Caco-2 (cell line): ENCODE data around the gene SLC7A6OS. TPM values are rescaled to one million over a fixed set of nuclear protein-coding genes. Genes with fewer than 3 reads are reported as not detected.

Source experiments
- BruUV-seq: library from RNA; stranded (reverse); fragments of 400-500 nt; replicated peaks from 2 replicates; lab custom pipeline; 2021; lab: Mats Ljungman, UMichigan
- CTCF ChIA-PET: fragments of 300-600 bp; sonication (Branson Sonifier 250); formaldehyde crosslinking; loops from one replicate; lab custom pipeline; 2022; ENCODE audit warnings: antibody characterized with exemption; lab: Charles Lee
- POLR2A ChIA-PET: fragments of 300-600 bp; sonication (Branson Sonifier 250); formaldehyde crosslinking; loops from one replicate; lab custom pipeline; 2022; ENCODE audit warnings: antibody characterized with exemption; lab: Charles Lee
- DNase-seq, 2 experiments: peaks; one replicate each; pipeline versions ENCODE4 v3.0.0 to v3.0.0-alpha.2; 2020 to 2022
- H3K27me3 ChIP-seq: replicated peaks from 2 replicates; pipeline ENCODE4 v1.6.0; 2011; ENCODE audit warnings: low read length; ENCODE audit not compliant: control insufficient read depth, insufficient read depth
- H3K36me3 ChIP-seq: 2 replicates; pipeline ENCODE4 v1.5.1; 2011; ENCODE audit warnings: low read length; ENCODE audit not compliant: control insufficient read depth, insufficient read depth
- H3K4me1 ChIP-seq: fragments of 250-450 bp; sonication (Bioruptor Pico); 2 replicates; pipeline ENCODE4 v1.5.1; 2020; ENCODE audit warnings: mild to moderate bottlenecking
- H3K4me3 ChIP-seq: 2 replicates; pipeline ENCODE4 v1.5.1; 2011; ENCODE audit warnings: low read depth, mild to moderate bottlenecking, control low read depth, low read length
- H3K9me3 ChIP-seq: fragments of 250-450 bp; sonication (Bioruptor Pico); 2 replicates; pipeline ENCODE4 v1.5.1; 2020; ENCODE audit warnings: mild to moderate bottlenecking, moderate library complexity
- H3K27ac Mint-ChIP-seq: one replicate; pipeline ENCODE4 v1.8.0; 2022; ENCODE audit warnings: mixed read lengths; ENCODE audit not compliant: unreplicated experiment
- H3K27me3 Mint-ChIP-seq: one replicate; pipeline ENCODE4 v1.8.0; 2022; ENCODE audit warnings: mixed read lengths; ENCODE audit not compliant: insufficient read depth, unreplicated experiment
- H3K36me3 Mint-ChIP-seq: one replicate; pipeline ENCODE4 v1.8.0; 2022; ENCODE audit warnings: mild to moderate bottlenecking, mixed read lengths; ENCODE audit not compliant: insufficient read depth, unreplicated experiment
- H3K4me1 Mint-ChIP-seq: one replicate; pipeline ENCODE4 v1.8.0; 2022; ENCODE audit warnings: low read depth, mixed read lengths; ENCODE audit not compliant: unreplicated experiment
- H3K4me3 Mint-ChIP-seq: one replicate; pipeline ENCODE4 v1.8.0; 2022; ENCODE audit warnings: mild to moderate bottlenecking, moderate library complexity, mixed read lengths; ENCODE audit not compliant: unreplicated experiment
- H3K9me3 Mint-ChIP-seq: one replicate; pipeline ENCODE4 v1.8.0; 2022; ENCODE audit warnings: mixed read lengths; ENCODE audit not compliant: unreplicated experiment
- CTCF ChIP-seq, 2 experiments: fragments of 200-600 bp in 1 of 2; IDR thresholded peaks; 1 replicate in 1 of 2; 2 replicates in 1 of 2; pipeline versions ENCODE4 v1.5.1 to v1.8.0; 2011 to 2022; ENCODE audit warnings: antibody characterized with exemption in 1 of 2, control low read depth in 1 of 2, inconsistent platforms in 1 of 2, low read depth in 1 of 2, low read length in 1 of 2, mild to moderate bottlenecking in 1 of 2, moderate library complexity in 1 of 2; ENCODE audit not compliant: insufficient read depth in 1 of 2, severe bottlenecking in 1 of 2, unreplicated experiment in 1 of 2
- intact Hi-C: fragments of 100-400 bp; cut with micrococcal nuclease; formaldehyde crosslinking; loops from one replicate; pipeline ENCODE4 v1.10.0; 2022; ENCODE audit not compliant: unreplicated experiment
- total RNA-seq: library from RNA; stranded (reverse); gene quantifications from 2 replicates; pipeline ENCODE4 v1.2.3, GENCODE V29; 2022

The SLC7A6OS gene
- total RNA-seq, 1 experiment from 2014 or later: 34.0 TPM

GRCh38 chr16:68338326-68339119 is 27.8 kb upstream of the SLC7A6OS start:
- no peaks in the 10 kb centered on the region for H3K27me3 Mint-ChIP-seq
- no peak for DNase-seq
- TF ChIP-seq CTCF (IDR thresholded peaks at IDR 0.05; ENCODE audit: insufficient read depth in 1 of 2, low read depth in 1 of 2, low read length in 1 of 2, severe bottlenecking in 1 of 2, unreplicated experiment in 1 of 2): no peak
- Histone ChIP-seq H3K4me3 (no peak overlapping the region), H3K36me3 (peaks cover 10% of the 10 kb centered on the region), H3K9me3 (no peaks in the 10 kb centered on the region), H3K27me3 (no peaks in the 10 kb centered on the region), H3K4me1 (peaks cover 9% of the 10 kb centered on the region; the same call in 1 of the 2 replicates)
- H3K4me3 Mint-ChIP-seq: no peak overlapping the region
- POLR2A ChIA-PET: no interaction called here
- peaks cover 7% of the 10 kb centered on the region for H3K4me1 Mint-ChIP-seq
- peaks cover 91% of the 10 kb centered on the region for H3K36me3 Mint-ChIP-seq
- H3K9me3 Mint-ChIP-seq: no peaks in the 10 kb centered on the region
- BruUV-seq: no TSS peak
- no peak overlapping the region for H3K27ac Mint-ChIP-seq
- intact Hi-C loops: no loop called here
- CTCF ChIA-PET: interaction anchor here (0.5 to 1.8 kb wide), 3 partner anchors 9 to 103 kb away, joined by 3 to 4 read pairs (median 3); partner anchors contain the start of gene ESRP2

- ChIA-PET POLR2A (no interaction called here), CTCF (no interaction called here)
- peaks cover 42% of the 10 kb centered on the region for H3K4me1 ChIP-seq
- Mint-ChIP-seq H3K27ac (peak overlapping the region; percentile 15), H3K4me3 (no peak overlapping the region), H3K36me3 (peaks cover 87% of the 10 kb centered on the region), H3K9me3 (no peaks in the 10 kb centered on the region), H3K4me1 (peaks cover 28% of the 10 kb centered on the region), H3K27me3 (no peaks in the 10 kb centered on the region)
- no peak overlapping the region for H3K4me3 ChIP-seq
- H3K27me3 ChIP-seq: no peaks in the 10 kb centered on the region
- intact Hi-C loops: no loop called here
- peaks cover 6% of the 10 kb centered on the region for H3K36me3 ChIP-seq
- no peaks in the 10 kb centered on the region for H3K9me3 ChIP-seq
- DNase-seq: no peak
- BruUV-seq: no TSS peak
- TF ChIP-seq CTCF (IDR thresholded peaks at IDR 0.05; ENCODE audit: insufficient read depth in 1 of 2, low read depth in 1 of 2, low read length in 1 of 2, severe bottlenecking in 1 of 2, unreplicated experiment in 1 of 2): no peak
Measured at GRCh38 chr16:68335175-68335574, 24.4 kb upstream of the SLC7A6OS start.

GRCh38 chr16:68332411-68333121 is 21.8 kb upstream of the SLC7A6OS start:
- H3K27me3 Mint-ChIP-seq: no peaks in the 10 kb centered on the region
- no peaks in the 10 kb centered on the region for H3K9me3 Mint-ChIP-seq
- H3K27ac Mint-ChIP-seq: peak overlapping the region; percentile 92
- Histone ChIP-seq H3K36me3 (peaks cover 2% of the 10 kb centered on the region), H3K9me3 (no peaks in the 10 kb centered on the region), H3K4me1 (peaks cover 59% of the 10 kb centered on the region), H3K4me3 (no peak overlapping the region), H3K27me3 (no peaks in the 10 kb centered on the region)
- intact Hi-C loops: no loop called here
- peaks cover 36% of the 10 kb centered on the region for H3K4me1 Mint-ChIP-seq
- H3K4me3 Mint-ChIP-seq: peak overlapping the region; percentile 63
- no TSS peak for BruUV-seq
- peak; percentile 71 to 85 for DNase-seq
- H3K36me3 Mint-ChIP-seq: peaks cover 90% of the 10 kb centered on the region
- ChIA-PET POLR2A (interaction anchor here (0.6 to 1.9 kb wide), 3 partner anchors 22 to 96 kb away, joined by 3 to 20 read pairs (median 8); partner anchors contain the start of genes PRMT7, SLC7A6 and SLC7A6OS), CTCF (interaction anchor here (0.8 to 1.9 kb wide), 8 partner anchors 22 to 116 kb away, joined by 3 to 23 read pairs (median 4); partner anchors contain the start of genes PRMT7, SLC7A6, SLC7A6OS and SMPD3)
- TF ChIP-seq CTCF (IDR thresholded peaks at IDR 0.05; ENCODE audit: insufficient read depth in 1 of 2, low read depth in 1 of 2, low read length in 1 of 2, severe bottlenecking in 1 of 2, unreplicated experiment in 1 of 2): no peak
